GM12865 (cell line): ENCODE results near the gene SYNJ2.
"Not testable (repeated sequence)": the region's sequence is repeated elsewhere in the genome, so short reads cannot be mapped to it uniquely, and the experiment has no call there.

Experiments
- DNase-seq: peaks from one replicate; pipeline ENCODE4 v3.0.0; 2010; ENCODE audit warnings: low read depth
- H3K4me3 ChIP-seq: 2 replicates; pipeline ENCODE4 v1.5.1; 2011; ENCODE audit warnings: mild to moderate bottlenecking, low read depth, low read length, control low read depth
- TF ChIP-seq, protein P1 (sequence below): IDR thresholded peaks from 2 replicates; pipeline ENCODE4 v1.5.1; 2011; ENCODE audit warnings: low read length, control low read depth, low read depth, inconsistent platforms; ENCODE audit not compliant: insufficient read depth; ENCODE audit errors: missing control alignments

Gene SYNJ2, protein sequence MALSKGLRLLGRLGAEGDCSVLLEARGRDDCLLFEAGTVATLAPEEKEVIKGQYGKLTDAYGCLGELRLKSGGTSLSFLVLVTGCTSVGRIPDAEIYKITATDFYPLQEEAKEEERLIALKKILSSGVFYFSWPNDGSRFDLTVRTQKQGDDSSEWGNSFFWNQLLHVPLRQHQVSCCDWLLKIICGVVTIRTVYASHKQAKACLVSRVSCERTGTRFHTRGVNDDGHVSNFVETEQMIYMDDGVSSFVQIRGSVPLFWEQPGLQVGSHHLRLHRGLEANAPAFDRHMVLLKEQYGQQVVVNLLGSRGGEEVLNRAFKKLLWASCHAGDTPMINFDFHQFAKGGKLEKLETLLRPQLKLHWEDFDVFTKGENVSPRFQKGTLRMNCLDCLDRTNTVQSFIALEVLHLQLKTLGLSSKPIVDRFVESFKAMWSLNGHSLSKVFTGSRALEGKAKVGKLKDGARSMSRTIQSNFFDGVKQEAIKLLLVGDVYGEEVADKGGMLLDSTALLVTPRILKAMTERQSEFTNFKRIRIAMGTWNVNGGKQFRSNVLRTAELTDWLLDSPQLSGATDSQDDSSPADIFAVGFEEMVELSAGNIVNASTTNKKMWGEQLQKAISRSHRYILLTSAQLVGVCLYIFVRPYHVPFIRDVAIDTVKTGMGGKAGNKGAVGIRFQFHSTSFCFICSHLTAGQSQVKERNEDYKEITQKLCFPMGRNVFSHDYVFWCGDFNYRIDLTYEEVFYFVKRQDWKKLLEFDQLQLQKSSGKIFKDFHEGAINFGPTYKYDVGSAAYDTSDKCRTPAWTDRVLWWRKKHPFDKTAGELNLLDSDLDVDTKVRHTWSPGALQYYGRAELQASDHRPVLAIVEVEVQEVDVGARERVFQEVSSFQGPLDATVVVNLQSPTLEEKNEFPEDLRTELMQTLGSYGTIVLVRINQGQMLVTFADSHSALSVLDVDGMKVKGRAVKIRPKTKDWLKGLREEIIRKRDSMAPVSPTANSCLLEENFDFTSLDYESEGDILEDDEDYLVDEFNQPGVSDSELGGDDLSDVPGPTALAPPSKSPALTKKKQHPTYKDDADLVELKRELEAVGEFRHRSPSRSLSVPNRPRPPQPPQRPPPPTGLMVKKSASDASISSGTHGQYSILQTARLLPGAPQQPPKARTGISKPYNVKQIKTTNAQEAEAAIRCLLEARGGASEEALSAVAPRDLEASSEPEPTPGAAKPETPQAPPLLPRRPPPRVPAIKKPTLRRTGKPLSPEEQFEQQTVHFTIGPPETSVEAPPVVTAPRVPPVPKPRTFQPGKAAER (N-terminal part only)

DNA sequence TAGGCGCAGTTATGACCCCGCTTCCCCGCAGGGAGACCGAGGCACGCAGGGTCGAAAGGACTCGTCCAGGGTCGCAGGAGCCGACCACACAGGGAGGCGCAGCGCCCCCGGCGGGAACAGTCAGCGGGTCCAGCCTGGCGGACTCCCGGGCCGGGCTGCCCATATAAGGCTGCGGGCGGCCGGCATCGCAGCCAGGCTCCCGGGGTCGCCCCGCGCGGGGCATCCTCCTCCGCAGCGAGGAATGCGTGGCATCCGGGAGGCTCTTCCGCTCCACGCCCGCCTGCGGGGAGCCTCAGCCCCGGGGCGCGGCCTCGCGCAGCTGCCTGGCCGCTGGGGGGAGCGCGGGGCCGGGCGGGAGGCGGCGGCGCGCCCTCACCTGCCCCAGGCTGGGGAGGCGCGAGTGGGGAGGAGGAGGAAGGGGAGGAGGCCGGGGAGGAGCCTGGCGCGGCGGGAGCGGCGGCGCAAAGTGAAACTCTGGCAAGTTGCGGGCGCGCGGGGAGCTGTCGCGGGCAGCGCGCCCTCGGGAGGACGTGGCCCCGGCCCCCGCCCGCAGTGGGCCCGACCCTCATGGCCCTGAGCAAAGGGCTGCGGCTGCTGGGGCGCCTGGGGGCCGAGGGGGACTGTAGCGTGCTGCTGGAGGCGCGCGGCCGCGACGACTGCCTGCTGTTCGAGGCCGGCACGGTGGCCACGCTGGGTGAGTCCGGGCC, at the start of gene SYNJ2:
Gene SYNJ2, plus strand, starts transcription at position 469 of the 707 bp plus-strand sequence. Its CDS starts 99 bp downstream, at position 568.
- peak within 1 kb of the TSS; percentile 75 for H3K4me3 ChIP-seq
- TF ChIP-seq, protein P1, sequence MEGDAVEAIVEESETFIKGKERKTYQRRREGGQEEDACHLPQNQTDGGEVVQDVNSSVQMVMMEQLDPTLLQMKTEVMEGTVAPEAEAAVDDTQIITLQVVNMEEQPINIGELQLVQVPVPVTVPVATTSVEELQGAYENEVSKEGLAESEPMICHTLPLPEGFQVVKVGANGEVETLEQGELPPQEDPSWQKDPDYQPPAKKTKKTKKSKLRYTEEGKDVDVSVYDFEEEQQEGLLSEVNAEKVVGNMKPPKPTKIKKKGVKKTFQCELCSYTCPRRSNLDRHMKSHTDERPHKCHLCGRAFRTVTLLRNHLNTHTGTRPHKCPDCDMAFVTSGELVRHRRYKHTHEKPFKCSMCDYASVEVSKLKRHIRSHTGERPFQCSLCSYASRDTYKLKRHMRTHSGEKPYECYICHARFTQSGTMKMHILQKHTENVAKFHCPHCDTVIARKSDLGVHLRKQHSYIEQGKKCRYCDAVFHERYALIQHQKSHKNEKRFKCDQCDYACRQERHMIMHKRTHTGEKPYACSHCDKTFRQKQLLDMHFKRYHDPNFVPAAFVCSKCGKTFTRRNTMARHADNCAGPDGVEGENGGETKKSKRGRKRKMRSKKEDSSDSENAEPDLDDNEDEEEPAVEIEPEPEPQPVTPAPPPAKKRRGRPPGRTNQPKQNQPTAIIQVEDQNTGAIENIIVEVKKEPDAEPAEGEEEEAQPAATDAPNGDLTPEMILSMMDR = peak; percentile 44
- DNase-seq = peak; percentile 82

DNA sequence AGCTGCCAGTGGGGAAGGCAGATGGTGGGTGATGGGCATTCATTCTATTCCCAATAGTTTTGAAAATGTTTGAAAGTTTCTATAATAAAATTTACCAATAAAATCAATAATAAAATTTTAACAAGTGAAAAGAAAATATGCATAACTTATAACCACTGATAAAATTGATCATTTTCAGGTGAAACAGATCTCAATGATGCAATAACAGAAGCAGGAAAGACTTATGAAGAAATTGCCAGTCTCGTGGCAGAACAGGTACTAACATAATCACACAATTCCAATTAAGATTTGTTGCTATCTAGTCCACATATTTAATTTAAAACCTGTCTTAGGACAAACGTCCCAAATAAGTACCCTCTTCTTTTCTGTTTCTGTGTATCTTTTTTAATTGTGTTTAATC, 45.9 kb upstream of the SYNJ2 start:
- no peak for DNase-seq
- no peak overlapping the region for H3K4me3 ChIP-seq
- TF ChIP-seq, protein P1 = no peak

DNA sequence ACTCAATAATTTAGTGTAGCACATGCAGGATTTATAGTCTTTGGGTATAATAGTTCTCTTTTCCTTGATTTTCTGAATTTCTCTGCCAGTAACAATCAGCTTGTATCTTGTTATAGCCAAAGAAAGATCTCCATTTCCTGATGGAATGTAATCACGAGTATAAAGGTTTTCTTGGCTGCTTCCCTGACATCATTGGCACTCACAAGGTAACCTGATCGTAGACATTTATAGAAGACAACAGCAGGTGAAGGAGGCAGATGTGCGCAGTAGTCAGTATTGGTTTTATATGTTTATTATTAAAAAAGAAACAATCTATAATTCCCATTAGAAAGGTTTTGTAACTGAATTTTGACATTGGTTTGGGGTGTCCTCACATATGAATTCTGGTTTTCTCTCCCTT, 44.3 kb upstream of the SYNJ2 start:
- TF ChIP-seq, protein P1 = no peak
- H3K4me3 ChIP-seq = no peak overlapping the region
- no peak for DNase-seq

DNA sequence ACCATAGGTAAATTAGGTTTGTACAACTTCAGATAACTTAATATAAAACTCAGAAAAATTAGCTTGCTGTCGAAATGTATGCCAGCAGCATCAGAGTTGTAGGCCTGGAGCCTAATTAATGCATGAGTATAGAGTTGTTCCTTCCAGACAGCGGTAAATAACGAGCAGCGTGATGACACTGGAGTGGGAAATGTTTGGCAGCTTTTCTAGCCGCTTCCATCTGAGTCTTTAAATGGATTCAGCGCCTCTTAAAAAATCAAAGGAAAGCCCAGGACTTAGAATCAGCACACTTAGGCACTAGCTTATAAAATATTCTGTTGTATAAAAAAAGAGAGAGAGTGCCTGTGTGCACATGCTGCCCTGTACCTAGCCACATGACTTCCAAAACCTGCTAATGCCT, 43.7 kb upstream of the SYNJ2 start:
- TF ChIP-seq, protein P1 = no peak
- no peak overlapping the region for H3K4me3 ChIP-seq
- DNase-seq = no peak

DNA sequence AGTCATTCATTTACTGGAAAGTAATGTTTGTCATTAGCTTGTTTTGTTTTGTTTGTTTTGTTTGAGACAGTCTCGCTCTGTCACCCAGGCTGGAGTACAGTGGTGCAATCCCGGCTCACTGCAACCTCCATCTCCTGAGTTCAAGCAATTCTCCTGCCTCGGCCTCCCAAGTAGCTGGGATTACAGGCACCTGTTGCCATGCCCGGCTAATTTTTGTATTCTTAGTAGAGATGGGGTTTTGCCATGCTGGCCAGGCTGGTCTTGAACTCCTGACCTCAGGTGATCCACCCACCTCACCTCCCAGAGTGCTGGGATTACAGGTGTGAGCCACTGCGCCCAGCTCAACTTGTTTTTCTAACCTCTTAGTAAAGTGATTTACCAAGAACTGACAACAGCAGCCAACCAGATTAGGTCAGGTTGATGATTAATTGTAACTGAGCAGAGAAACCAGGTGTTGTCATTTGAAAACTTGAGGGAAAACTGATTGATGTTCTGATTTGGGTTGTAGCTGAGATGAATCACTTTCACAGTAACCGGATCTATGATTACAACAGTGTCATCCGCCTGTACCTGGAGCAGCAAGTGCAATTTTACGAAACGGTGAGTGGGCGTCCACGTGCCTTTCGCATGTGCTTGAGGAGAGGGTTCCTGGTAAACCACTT, 41.2 kb upstream of the SYNJ2 start:
- H3K4me3 ChIP-seq, DNase-seq: not testable (repeated sequence)

DNA sequence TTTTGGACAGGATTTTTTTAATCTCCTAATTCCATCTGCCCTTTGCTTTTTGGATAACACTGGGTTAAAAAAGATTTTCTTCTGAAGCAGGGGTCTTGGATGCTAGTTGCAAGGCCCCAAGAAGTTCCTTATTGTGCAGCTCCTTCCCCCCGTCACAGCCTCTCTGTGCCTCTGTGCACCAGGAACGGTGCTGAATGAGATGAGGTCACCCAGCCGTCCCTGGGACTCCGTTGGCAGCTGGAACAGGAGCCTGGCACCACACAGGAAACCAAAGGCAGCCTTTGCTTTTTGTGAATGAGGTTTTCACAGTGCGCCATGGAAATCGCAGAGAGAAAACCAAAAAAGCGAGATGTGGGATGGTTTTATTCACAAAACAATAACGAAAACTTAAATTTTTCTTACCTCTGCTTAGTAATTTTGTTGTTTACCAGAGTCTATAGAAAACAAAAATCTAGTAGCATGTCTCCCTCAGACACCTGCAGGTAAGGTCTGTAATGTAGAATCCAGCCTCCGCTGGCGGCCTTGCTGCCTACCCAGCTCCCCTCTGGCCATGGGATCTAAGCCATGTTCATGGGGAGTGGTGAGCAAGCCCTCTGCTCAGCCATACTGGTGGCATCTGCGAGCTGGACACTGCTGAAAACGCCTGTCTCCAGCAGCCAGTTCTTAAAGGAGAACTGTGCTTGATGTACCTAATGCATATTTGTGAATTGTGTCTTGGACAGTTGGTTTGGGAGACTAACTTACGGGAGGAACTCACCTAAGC, 40.4 kb upstream of the SYNJ2 start:
- TF ChIP-seq, protein P1 = no peak
- DNase-seq = no peak
- H3K4me3 ChIP-seq = no peak overlapping the region
